ENCODE measurements around the gene DAB1. TPM values are rescaled to one million over a fixed set of nuclear protein-coding genes. Genes with fewer than 3 reads are reported as not detected.

DAB1 gene
- total and polyA plus RNA-seq, 2 of the 8 experiments (the other 6 are each of a cell fraction or from before 2014, with no cell fraction given) = 4.4 to 11.8 TPM

DNA sequence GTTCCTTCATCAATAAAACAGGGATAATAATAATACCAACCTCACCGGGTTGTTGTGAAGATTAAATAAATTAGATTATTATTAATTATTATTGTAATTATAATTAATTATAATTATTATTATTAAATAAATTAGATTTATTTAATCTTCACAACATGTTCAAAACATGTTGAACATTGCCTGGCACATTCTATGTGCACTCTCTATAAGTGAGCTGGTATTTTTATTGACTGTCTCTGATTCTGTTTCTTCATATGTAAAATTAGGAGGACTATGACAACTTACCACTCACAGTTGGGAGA is 457.2 kb downstream of the DAB1 start (continued):
- TF ChIP-seq, protein P1, sequence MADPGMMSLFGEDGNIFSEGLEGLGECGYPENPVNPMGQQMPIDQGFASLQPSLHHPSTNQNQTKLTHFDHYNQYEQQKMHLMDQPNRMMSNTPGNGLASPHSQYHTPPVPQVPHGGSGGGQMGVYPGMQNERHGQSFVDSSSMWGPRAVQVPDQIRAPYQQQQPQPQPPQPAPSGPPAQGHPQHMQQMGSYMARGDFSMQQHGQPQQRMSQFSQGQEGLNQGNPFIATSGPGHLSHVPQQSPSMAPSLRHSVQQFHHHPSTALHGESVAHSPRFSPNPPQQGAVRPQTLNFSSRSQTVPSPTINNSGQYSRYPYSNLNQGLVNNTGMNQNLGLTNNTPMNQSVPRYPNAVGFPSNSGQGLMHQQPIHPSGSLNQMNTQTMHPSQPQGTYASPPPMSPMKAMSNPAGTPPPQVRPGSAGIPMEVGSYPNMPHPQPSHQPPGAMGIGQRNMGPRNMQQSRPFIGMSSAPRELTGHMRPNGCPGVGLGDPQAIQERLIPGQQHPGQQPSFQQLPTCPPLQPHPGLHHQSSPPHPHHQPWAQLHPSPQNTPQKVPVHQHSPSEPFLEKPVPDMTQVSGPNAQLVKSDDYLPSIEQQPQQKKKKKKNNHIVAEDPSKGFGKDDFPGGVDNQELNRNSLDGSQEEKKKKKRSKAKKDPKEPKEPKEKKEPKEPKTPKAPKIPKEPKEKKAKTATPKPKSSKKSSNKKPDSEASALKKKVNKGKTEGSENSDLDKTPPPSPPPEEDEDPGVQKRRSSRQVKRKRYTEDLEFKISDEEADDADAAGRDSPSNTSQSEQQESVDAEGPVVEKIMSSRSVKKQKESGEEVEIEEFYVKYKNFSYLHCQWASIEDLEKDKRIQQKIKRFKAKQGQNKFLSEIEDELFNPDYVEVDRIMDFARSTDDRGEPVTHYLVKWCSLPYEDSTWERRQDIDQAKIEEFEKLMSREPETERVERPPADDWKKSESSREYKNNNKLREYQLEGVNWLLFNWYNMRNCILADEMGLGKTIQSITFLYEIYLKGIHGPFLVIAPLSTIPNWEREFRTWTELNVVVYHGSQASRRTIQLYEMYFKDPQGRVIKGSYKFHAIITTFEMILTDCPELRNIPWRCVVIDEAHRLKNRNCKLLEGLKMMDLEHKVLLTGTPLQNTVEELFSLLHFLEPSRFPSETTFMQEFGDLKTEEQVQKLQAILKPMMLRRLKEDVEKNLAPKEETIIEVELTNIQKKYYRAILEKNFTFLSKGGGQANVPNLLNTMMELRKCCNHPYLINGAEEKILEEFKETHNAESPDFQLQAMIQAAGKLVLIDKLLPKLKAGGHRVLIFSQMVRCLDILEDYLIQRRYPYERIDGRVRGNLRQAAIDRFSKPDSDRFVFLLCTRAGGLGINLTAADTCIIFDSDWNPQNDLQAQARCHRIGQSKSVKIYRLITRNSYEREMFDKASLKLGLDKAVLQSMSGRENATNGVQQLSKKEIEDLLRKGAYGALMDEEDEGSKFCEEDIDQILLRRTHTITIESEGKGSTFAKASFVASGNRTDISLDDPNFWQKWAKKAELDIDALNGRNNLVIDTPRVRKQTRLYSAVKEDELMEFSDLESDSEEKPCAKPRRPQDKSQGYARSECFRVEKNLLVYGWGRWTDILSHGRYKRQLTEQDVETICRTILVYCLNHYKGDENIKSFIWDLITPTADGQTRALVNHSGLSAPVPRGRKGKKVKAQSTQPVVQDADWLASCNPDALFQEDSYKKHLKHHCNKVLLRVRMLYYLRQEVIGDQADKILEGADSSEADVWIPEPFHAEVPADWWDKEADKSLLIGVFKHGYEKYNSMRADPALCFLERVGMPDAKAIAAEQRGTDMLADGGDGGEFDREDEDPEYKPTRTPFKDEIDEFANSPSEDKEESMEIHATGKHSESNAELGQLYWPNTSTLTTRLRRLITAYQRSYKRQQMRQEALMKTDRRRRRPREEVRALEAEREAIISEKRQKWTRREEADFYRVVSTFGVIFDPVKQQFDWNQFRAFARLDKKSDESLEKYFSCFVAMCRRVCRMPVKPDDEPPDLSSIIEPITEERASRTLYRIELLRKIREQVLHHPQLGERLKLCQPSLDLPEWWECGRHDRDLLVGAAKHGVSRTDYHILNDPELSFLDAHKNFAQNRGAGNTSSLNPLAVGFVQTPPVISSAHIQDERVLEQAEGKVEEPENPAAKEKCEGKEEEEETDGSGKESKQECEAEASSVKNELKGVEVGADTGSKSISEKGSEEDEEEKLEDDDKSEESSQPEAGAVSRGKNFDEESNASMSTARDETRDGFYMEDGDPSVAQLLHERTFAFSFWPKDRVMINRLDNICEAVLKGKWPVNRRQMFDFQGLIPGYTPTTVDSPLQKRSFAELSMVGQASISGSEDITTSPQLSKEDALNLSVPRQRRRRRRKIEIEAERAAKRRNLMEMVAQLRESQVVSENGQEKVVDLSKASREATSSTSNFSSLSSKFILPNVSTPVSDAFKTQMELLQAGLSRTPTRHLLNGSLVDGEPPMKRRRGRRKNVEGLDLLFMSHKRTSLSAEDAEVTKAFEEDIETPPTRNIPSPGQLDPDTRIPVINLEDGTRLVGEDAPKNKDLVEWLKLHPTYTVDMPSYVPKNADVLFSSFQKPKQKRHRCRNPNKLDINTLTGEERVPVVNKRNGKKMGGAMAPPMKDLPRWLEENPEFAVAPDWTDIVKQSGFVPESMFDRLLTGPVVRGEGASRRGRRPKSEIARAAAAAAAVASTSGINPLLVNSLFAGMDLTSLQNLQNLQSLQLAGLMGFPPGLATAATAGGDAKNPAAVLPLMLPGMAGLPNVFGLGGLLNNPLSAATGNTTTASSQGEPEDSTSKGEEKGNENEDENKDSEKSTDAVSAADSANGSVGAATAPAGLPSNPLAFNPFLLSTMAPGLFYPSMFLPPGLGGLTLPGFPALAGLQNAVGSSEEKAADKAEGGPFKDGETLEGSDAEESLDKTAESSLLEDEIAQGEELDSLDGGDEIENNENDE (IDR thresholded peaks at IDR 0.05; ENCODE audit: insufficient replicate concordance, low read length) = no peak
- TF ChIP-seq, protein P2, sequence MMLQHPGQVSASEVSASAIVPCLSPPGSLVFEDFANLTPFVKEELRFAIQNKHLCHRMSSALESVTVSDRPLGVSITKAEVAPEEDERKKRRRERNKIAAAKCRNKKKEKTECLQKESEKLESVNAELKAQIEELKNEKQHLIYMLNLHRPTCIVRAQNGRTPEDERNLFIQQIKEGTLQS (IDR thresholded peaks at IDR 0.05; ENCODE audit: insufficient read depth, low read depth, low read length) = no peak
- TF ChIP-seq YY1 (IDR thresholded peaks at IDR 0.05; ENCODE audit: low read depth, low read length) = no peak

Measured in H1 (cell line).